MM.1S (cell line): Measurements from ENCODE around the gene SLC6A7.

Source experiments
- EZH2 ChIP-seq: fragments of 300-600 bp; sonication (generic); optimal IDR thresholded peaks from 2 replicates; pipeline ENCODE3; 2017; ENCODE audit warnings: low read depth, mild to moderate bottlenecking, antibody characterized with exemption, low read length, mixed read lengths
- EZH2phosphoT487 ChIP-seq: fragments of 300-600 bp; sonication (generic); IDR thresholded peaks from 2 replicates; pipeline ENCODE4 v1.6.1; 2018; ENCODE audit warnings: antibody characterized with exemption, low read length
- TF ChIP-seq, protein P1 (sequence below): fragments of 300-600 bp; sonication (generic); IDR thresholded peaks from 2 replicates; pipeline ENCODE4 v1.5.1; 2016; ENCODE audit warnings: antibody characterized with exemption, low read length, mixed read lengths

- TF ChIP-seq, protein P1, sequence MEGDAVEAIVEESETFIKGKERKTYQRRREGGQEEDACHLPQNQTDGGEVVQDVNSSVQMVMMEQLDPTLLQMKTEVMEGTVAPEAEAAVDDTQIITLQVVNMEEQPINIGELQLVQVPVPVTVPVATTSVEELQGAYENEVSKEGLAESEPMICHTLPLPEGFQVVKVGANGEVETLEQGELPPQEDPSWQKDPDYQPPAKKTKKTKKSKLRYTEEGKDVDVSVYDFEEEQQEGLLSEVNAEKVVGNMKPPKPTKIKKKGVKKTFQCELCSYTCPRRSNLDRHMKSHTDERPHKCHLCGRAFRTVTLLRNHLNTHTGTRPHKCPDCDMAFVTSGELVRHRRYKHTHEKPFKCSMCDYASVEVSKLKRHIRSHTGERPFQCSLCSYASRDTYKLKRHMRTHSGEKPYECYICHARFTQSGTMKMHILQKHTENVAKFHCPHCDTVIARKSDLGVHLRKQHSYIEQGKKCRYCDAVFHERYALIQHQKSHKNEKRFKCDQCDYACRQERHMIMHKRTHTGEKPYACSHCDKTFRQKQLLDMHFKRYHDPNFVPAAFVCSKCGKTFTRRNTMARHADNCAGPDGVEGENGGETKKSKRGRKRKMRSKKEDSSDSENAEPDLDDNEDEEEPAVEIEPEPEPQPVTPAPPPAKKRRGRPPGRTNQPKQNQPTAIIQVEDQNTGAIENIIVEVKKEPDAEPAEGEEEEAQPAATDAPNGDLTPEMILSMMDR = no peak
- no peak for TF ChIP-seq EZH2
- no peak for TF ChIP-seq EZH2phosphoT487
Measured at GRCh38 chr5:150186137-150186536, 3.7 kb upstream of the SLC6A7 start.
